ENCODE data around the gene OBSCN. TPM values are rescaled to one million over a fixed set of nuclear protein-coding genes. Genes with fewer than 3 reads are reported as not detected.

OBSCN gene
- total RNA-seq, 2 experiments from 2014 or later = 29.5 to 45.2 TPM

- Histone ChIP-seq H3K27ac (ENCODE audit: low read depth, low read length, poor library complexity, severe bottlenecking) (no peak overlapping the region), H3K9me2 (ENCODE audit: insufficient read depth, low read length) (no peaks in the 10 kb centered on the region), H2AFZ (ENCODE audit: low read length) (no peak overlapping the region), H4K20me1 (ENCODE audit: insufficient read depth, low read length) (no peaks in the 10 kb centered on the region), H3K36me3 (ENCODE audit: insufficient read depth, low read length) (peaks cover 56% of the 10 kb centered on the region), H3K4me1 (ENCODE audit: insufficient read depth, low read length, poor library complexity, severe bottlenecking) (no peaks in the 10 kb centered on the region), H3K79me2 (ENCODE audit: insufficient read depth, low read depth, low read length) (no peaks in the 10 kb centered on the region), H3K4me2 (ENCODE audit: low read length) (no peak overlapping the region), H3K9me3 (ENCODE audit: low read length) (peaks cover 5% of the 10 kb centered on the region; the same call in 1 of the 2 replicates), H3K4me3 (ENCODE audit: low read depth, low read length, poor library complexity, severe bottlenecking) (no peak overlapping the region)
- intact Hi-C loops (cut with micrococcal nuclease; ENCODE audit: unreplicated experiment) = no loop called here
- no peak for DNase-seq (ENCODE audit: low spot score)
- BruUV-seq (replicated peaks) = no TSS peak
- ChIA-PET POLR2A (interaction anchor here (0.6 to 1.0 kb wide), 3 partner anchors 22 to 276 kb away, joined by 3 read pairs; no protein-coding TSS in a partner anchor), CTCF (ENCODE audit: unreplicated experiment) (no interaction called here)
- no peak for TF ChIP-seq EZH2phosphoT487 (IDR thresholded peaks at IDR 0.05; ENCODE audit: borderline replicate concordance, low read depth, low read length)
- TF ChIP-seq CTCF (conservative IDR thresholded peaks at IDR 0.05; ENCODE audit: low read length) = no peak
Observed at GRCh38 chr1:228225740-228226139, 17.9 kb downstream of the OBSCN start.

GRCh38 chr1:228226141-228226874, 18.5 kb downstream of the OBSCN start:
- Histone ChIP-seq H3K4me2 (ENCODE audit: low read length) (no peak overlapping the region), H3K36me3 (ENCODE audit: insufficient read depth, low read length) (peaks cover 58% of the 10 kb centered on the region), H3K27ac (ENCODE audit: low read depth, low read length, poor library complexity, severe bottlenecking) (no peak overlapping the region), H3K9me3 (ENCODE audit: low read length) (peaks cover 5% of the 10 kb centered on the region; the same call in 1 of the 2 replicates), H3K9me2 (ENCODE audit: insufficient read depth, low read length) (no peaks in the 10 kb centered on the region), H3K4me1 (ENCODE audit: insufficient read depth, low read length, poor library complexity, severe bottlenecking) (no peaks in the 10 kb centered on the region), H2AFZ (ENCODE audit: low read length) (no peak overlapping the region), H4K20me1 (ENCODE audit: insufficient read depth, low read length) (no peaks in the 10 kb centered on the region), H3K4me3 (ENCODE audit: low read depth, low read length, poor library complexity, severe bottlenecking) (no peak overlapping the region), H3K79me2 (ENCODE audit: insufficient read depth, low read depth, low read length) (no peaks in the 10 kb centered on the region)
- no peak for DNase-seq (ENCODE audit: low spot score)
- TF ChIP-seq CTCF (conservative IDR thresholded peaks at IDR 0.05; ENCODE audit: low read length) = no peak
- TF ChIP-seq EZH2phosphoT487 (IDR thresholded peaks at IDR 0.05; ENCODE audit: borderline replicate concordance, low read depth, low read length) = no peak
- ChIA-PET CTCF (ENCODE audit: unreplicated experiment) (no interaction called here), POLR2A (interaction anchor here (1.0 kb wide), 1 partner anchor 99 kb away, joined by 3 read pairs; no protein-coding TSS in a partner anchor)
- intact Hi-C loops (cut with micrococcal nuclease; ENCODE audit: unreplicated experiment) = no loop called here
- BruUV-seq (replicated peaks) = no TSS peak

Data from OCI-LY7 (cell line).